ENCODE measurements around the gene TIMM44. TPM values are rescaled to one million over a fixed set of nuclear protein-coding genes. Genes with fewer than 3 reads are reported as not detected.
A peak's percentile ranks its signal among the peaks of the same experiment; 100 is the strongest.
"Not testable (repeated sequence)": the region's sequence is repeated elsewhere in the genome, so short reads cannot be mapped to it uniquely, and the experiment has no call there.

The TIMM44 gene
- total and polyA plus RNA-seq, 4 donors, result 38.4 to 75.8 (median 53.0) TPM

GRCh38 chr19:7930765-7931164 is 12.7 kb downstream of the TIMM44 start:
- no peak overlapping the region for H3K27ac ChIP-seq (ENCODE audit: low read depth in 1 of 2, low read length in 1 of 2)
- peaks cover 0 to 23% (median 3%) of the 10 kb centered on the region in 5 donors for H3K4me1 ChIP-seq (ENCODE audit: control insufficient read depth in 5 of 5, insufficient read depth in 5 of 5, low read length in 5 of 5)
- no peak for DNase-seq
- TF ChIP-seq, protein P1, sequence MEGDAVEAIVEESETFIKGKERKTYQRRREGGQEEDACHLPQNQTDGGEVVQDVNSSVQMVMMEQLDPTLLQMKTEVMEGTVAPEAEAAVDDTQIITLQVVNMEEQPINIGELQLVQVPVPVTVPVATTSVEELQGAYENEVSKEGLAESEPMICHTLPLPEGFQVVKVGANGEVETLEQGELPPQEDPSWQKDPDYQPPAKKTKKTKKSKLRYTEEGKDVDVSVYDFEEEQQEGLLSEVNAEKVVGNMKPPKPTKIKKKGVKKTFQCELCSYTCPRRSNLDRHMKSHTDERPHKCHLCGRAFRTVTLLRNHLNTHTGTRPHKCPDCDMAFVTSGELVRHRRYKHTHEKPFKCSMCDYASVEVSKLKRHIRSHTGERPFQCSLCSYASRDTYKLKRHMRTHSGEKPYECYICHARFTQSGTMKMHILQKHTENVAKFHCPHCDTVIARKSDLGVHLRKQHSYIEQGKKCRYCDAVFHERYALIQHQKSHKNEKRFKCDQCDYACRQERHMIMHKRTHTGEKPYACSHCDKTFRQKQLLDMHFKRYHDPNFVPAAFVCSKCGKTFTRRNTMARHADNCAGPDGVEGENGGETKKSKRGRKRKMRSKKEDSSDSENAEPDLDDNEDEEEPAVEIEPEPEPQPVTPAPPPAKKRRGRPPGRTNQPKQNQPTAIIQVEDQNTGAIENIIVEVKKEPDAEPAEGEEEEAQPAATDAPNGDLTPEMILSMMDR (IDR thresholded peaks at IDR 0.05; ENCODE audit: control extremely low read depth, extremely low read depth), result no peak
- no peak overlapping the region for H3K4me3 ChIP-seq
- no peak overlapping the region for H3K9ac ChIP-seq (ENCODE audit: insufficient read depth in 1 of 2, low read length in 2 of 2)
- peaks cover 16 to 57% (median 26%) of the 10 kb centered on the region in 4 donors for H3K36me3 ChIP-seq (ENCODE audit: control insufficient read depth in 4 of 4, insufficient read depth in 4 of 4, low read length in 4 of 4)
- H3K9me3 ChIP-seq (ENCODE audit: control insufficient read depth in 4 of 4, insufficient read depth in 3 of 4, low read length in 3 of 4), result no peaks in the 10 kb centered on the region
- ATAC-seq (ENCODE audit: insufficient read depth, low FRiP score), result no peak
- WGBS, 2 donors, result 82 to 86% methylated on average over 7 of the region's 7 CpGs
- H3K27me3 ChIP-seq (ENCODE audit: control insufficient read depth in 3 of 3, insufficient read depth in 3 of 3, low read length in 2 of 3), result no peaks in the 10 kb centered on the region

- H3K4me1 ChIP-seq (ENCODE audit: control insufficient read depth in 5 of 5, insufficient read depth in 5 of 5, low read length in 5 of 5), result peaks cover 0 to 23% (median 4%) of the 10 kb centered on the region in 5 donors
- DNase-seq; H3K27me3 ChIP-seq (ENCODE audit: control insufficient read depth in 3 of 3, insufficient read depth in 3 of 3, low read length in 2 of 3); ATAC-seq (ENCODE audit: insufficient read depth, low FRiP score); H3K27ac ChIP-seq (ENCODE audit: low read depth in 1 of 2, low read length in 1 of 2); H3K4me3 ChIP-seq; H3K9me3 ChIP-seq (ENCODE audit: control insufficient read depth in 4 of 4, insufficient read depth in 3 of 4, low read length in 3 of 4); H3K9ac ChIP-seq (ENCODE audit: insufficient read depth in 1 of 2, low read length in 2 of 2): not testable (repeated sequence)
- peaks cover 9 to 50% (median 23%) of the 10 kb centered on the region in 4 donors for H3K36me3 ChIP-seq (ENCODE audit: control insufficient read depth in 4 of 4, insufficient read depth in 4 of 4, low read length in 4 of 4)
- WGBS, 2 donors, result 85 to 87% methylated on average over 11 of the region's 11 CpGs
Measured at GRCh38 chr19:7930030-7930429, 13.4 kb downstream of the TIMM44 start.

DNA sequence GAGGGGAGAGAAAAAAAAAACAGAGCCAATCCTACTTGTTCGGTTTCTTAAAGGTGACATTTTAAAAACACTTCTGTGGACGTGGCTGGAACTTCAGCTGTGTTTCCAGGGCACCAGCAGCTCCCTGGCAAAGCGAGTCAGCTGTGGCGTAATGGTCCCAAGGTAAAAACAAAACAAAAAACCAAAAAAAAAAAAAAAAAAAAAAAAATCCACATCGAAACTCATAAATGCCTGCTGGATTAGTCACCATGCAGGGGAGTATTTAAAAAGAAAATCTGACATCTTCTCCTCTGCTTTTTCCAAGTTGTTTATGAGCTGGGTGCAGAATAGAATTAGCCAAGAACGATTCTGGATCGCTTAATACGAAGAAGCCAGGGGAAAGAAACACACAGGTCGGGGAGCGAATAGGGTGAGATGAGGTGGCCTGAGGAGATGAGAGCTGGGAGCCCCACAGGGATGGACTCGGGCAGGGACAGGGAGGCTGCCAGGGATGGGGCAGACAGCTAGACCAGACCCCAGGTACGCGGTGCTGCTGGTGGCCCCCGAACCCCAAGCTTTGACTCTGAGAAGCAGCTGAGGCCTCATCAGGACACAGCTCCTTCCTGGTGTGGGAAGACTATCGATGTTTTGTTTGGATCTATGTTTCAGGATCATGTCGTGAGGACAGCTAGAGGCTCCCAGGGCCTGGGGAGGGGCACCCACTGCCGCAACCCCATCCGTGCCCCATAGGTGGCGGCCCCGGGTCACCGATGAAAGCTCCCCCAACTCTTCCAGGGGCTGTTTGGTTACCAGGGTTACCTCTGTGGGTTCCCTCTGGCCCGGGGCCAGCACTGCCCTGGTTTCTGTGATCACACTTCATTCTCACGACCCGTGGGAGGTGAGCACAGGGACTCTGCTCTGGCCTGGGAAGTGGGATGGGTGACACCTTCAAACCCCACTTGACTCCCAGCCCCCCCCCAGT is 14.4 kb downstream of the TIMM44 start:
- peak overlapping the region; percentile 17 to 41 for H3K27ac ChIP-seq (ENCODE audit: low read depth in 1 of 2, low read length in 1 of 2)
- no peak overlapping the region for H3K4me3 ChIP-seq
- H3K9ac ChIP-seq (ENCODE audit: insufficient read depth in 1 of 2, low read length in 2 of 2), result no peak overlapping the region
- H3K27me3 ChIP-seq (ENCODE audit: control insufficient read depth in 3 of 3, insufficient read depth in 3 of 3, low read length in 2 of 3), result no peaks in the 10 kb centered on the region
- ATAC-seq (ENCODE audit: insufficient read depth, low FRiP score) (no peak), DNase-seq (peak in 2 of 3 donors; percentile 45 to 64)
- H3K4me1 ChIP-seq (ENCODE audit: control insufficient read depth in 5 of 5, insufficient read depth in 5 of 5, low read length in 5 of 5), result peaks cover 0 to 23% (median 9%) of the 10 kb centered on the region in 5 donors
- peaks cover 5 to 40% (median 22%) of the 10 kb centered on the region in 4 donors for H3K36me3 ChIP-seq (ENCODE audit: control insufficient read depth in 4 of 4, insufficient read depth in 4 of 4, low read length in 4 of 4)
- H3K9me3 ChIP-seq (ENCODE audit: control insufficient read depth in 4 of 4, insufficient read depth in 3 of 4, low read length in 3 of 4), result no peaks in the 10 kb centered on the region
- WGBS, 2 donors, result 61 to 65% methylated on average over 24 of the region's 24 CpGs
- TF ChIP-seq, protein P1 (IDR thresholded peaks at IDR 0.05; ENCODE audit: control extremely low read depth, extremely low read depth), result no peak

DNA sequence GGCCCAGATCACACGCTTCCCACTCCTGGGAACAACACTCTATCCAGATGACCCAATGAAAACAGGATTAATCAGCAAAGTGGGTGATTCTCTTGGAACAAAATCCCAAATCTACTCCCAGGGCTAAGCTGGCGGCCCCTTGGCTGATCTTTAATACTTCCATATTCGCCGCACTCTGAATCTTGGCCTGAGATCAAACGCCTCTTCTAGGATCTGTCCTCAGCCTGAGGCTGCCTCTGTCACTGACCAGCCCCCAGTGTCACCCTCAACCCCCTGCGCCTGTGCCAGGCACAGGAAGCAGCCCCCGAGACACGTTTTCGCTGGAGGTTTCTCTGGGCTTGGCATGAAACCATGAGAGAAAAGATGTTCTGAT is 15.1 kb downstream of the TIMM44 start:
- Histone ChIP-seq H3K9me3 (ENCODE audit: control insufficient read depth in 4 of 4, insufficient read depth in 3 of 4, low read length in 3 of 4) (no peaks in the 10 kb centered on the region), H3K4me3 (no peak overlapping the region), H3K36me3 (ENCODE audit: control insufficient read depth in 4 of 4, insufficient read depth in 4 of 4, low read length in 4 of 4) (peaks cover 3 to 33% (median 16%) of the 10 kb centered on the region in 4 donors), H3K27me3 (ENCODE audit: control insufficient read depth in 3 of 3, insufficient read depth in 3 of 3, low read length in 2 of 3) (no peaks in the 10 kb centered on the region), H3K9ac (ENCODE audit: insufficient read depth in 1 of 2, low read length in 2 of 2) (no peak overlapping the region), H3K4me1 (ENCODE audit: control insufficient read depth in 5 of 5, insufficient read depth in 5 of 5, low read length in 5 of 5) (peaks cover 0 to 23% (median 9%) of the 10 kb centered on the region in 5 donors), H3K27ac (ENCODE audit: low read depth in 1 of 2, low read length in 1 of 2) (peak overlapping the region in 1 of 2 donors; percentile 35)
- WGBS, 2 donors, result 74 to 87% methylated on average over 9 of the region's 9 CpGs
- DNase-seq (peak; percentile 52 to 69 (median 64)), ATAC-seq (ENCODE audit: insufficient read depth, low FRiP score) (no peak)
- TF ChIP-seq, protein P1 (IDR thresholded peaks at IDR 0.05; ENCODE audit: control extremely low read depth, extremely low read depth), result no peak

Data from lung (tissue), 12 donors.